Epithelial cell of proximal tubule (primary cell): ENCODE results near the gene LRCH4. TPM values are rescaled to one million over a fixed set of nuclear protein-coding genes. Genes with fewer than 3 reads are reported as not detected.

Experiments used
- DNase-seq: peaks from one replicate; pipeline ENCODE4 v3.0.0-alpha.2; 2011; ENCODE audit warnings: low read depth
- H3K4me3 ChIP-seq: 2 replicates; pipeline ENCODE4 v1.5.1; 2011; ENCODE audit warnings: low read depth, mild to moderate bottlenecking, low read length
- CTCF ChIP-seq: conservative IDR thresholded peaks from 2 replicates; pipeline ENCODE4 v1.5.1; 2012; ENCODE audit warnings: low read depth, mild to moderate bottlenecking, low read length
- total RNA-seq: library from RNA; depleted of rRNA; stranded (reverse); fragments of >200 nt; gene quantifications from 2 replicates; pipeline ENCODE4 v1.2.3, GENCODE V29; 2015

Gene LRCH4
- total RNA-seq, 1 donor from 2014 or later: 62.0 TPM

GRCh38 chr7:100613412-100614175 is 27.7 kb upstream of the LRCH4 start:
- TF ChIP-seq CTCF: no peak
- peak overlapping the region; percentile 98 for H3K4me3 ChIP-seq
- DNase-seq: no peak

GRCh38 chr7:100612730-100613390 is 26.9 kb upstream of the LRCH4 start:
- DNase-seq: no peak
- H3K4me3 ChIP-seq: peak overlapping the region; percentile 98
- peak; percentile 29 for TF ChIP-seq CTCF

- no peak for TF ChIP-seq CTCF
- peak within 1 kb of the TSS; percentile 98 for H3K4me3 ChIP-seq
- DNase-seq: peak; percentile 96
These were observed 26.2 kb upstream of the LRCH4 start, which contains the start of gene MOSPD3 for GRCh38 chr7:100611983-100612729. TSS of gene MOSPD3 (plus strand) at chr7:100612540. CDS start at chr7:100612792, 252 bp downstream.

- no peak for TF ChIP-seq CTCF
- no peak for DNase-seq
- H3K4me3 ChIP-seq: no peak overlapping the region
These were observed 24.0 kb upstream of the LRCH4 start for GRCh38 chr7:100609958-100610357.

GRCh38 chr7:100607111-100607510 is 21.2 kb upstream of the LRCH4 start:
- DNase-seq: no peak
- H3K4me3 ChIP-seq: no peak overlapping the region
- TF ChIP-seq CTCF: no peak

GRCh38 chr7:100606313-100606712 is 20.4 kb upstream of the LRCH4 start:
- H3K4me3 ChIP-seq: no peak overlapping the region
- no peak for TF ChIP-seq CTCF
- no peak for DNase-seq
